Measurements from ENCODE around the gene CRYZL1.
"Not testable (repeated sequence)": the region's sequence is repeated elsewhere in the genome, so short reads cannot be mapped to it uniquely, and the experiment has no call there.

The CRYZL1 gene

DNA sequence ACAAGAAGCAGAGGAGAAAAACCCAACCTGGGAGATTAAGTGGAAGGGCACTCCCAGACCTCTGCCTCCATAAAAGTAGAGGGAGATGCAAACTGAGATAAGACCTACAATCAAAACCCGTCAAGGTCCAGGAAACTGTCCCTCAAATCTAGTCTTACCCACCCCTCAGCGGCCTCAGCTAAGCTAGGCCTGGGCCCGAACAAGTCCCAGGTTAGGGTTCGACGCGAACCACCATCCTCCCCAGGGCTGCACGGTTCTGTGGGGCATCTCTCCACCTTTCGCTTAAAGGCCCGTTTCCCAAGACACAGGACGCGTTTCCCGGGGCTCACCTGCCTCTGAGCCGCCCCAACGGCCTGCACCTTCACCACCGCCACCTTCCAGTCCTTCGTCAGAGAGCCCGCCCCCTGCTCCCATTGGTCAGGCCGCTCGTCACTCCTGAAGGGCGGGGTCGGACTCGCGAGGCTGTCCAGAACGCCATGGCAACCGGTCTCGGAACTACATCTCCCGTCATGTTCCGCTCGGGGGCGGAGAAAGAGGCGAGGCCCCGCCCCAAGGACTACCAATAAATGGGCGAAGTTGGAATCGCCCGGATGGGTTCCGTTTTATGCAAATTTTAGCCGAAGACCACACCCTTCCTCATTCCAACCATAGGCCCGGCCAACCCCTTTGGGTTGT, at the start of gene CRYZL1:
Gene CRYZL1, minus strand, starts transcription at position 390 of the 675 bp plus-strand sequence. CDS start 10,190 bp downstream, outside the sequence.
- DNase-seq = peak; percentile 100

GRCh38 chr21:33690874-33691273, 49.3 kb upstream of the CRYZL1 start:
- no peak for DNase-seq

DNA sequence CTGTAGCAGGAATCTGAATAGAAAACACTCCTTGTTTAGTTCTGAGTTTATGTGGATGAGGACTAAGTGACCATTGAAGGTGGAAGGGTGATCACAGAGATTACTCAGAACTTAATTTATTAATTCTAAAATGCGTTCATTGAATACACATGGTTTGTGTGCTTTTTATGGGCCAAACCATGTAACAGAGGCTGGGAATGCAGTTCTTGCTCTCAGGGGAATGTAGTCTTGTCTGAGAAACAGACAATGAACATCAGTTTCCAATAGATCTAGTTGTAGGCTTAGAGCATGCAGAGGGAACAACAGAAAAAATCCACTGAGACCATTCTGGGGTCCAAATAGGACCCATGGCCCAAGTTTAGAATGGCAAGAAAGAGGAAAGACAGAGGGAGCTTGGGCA, 46.8 kb upstream of the CRYZL1 start:
- no peak for DNase-seq

GRCh38 chr21:33687634-33688033, 46.1 kb upstream of the CRYZL1 start:
- DNase-seq = no peak

DNA sequence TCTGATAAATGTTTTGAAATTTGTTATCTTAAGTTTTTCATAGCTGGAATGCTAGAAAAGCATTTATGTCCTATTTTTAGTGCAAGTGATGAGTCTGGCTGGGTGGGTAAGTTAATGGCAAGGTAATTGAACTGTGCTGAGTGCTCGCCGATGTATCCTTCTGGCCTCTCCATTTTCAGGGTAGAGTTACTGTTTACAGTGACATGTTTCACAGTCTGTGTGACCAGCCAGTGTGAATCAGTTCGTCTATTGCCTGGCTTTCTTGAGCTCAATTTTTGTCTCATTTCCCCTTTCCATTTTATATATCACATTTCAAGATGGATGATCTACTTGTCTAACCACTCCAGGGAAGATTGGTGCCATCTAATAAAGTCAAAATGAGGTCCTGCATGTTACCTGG, 44.8 kb upstream of the CRYZL1 start:
- no peak for DNase-seq

DNA sequence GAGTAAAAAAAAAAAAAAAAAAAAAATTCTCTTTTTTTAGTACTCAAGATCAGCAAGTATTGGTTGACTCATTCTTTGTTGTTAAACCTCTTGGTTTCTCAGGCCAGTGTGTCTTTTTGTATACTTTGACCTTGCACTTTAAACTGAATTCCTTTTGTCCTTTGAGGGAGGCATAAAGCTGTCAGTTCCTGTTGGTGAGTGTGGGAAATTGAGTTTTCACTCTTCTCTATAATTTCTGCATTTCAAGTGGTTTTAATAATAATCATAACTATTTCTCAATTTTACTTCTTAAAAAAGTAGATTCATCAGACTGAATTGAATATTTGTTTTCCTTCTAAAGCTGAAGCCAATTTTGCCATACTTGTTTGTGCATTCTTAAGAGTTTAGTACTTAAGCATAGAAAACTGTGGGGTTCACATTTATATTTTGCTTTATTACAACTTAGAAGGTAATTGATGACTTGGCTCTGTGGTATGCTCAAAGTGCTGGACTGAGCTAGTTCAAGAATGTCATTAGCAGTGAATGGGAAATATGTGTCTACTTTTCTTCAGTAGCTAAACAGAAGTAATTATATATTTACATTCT, 44.2 kb upstream of the CRYZL1 start:
- DNase-seq = no peak

GRCh38 chr21:33684923-33685560, 43.5 kb upstream of the CRYZL1 start:
- DNase-seq = no peak

- DNase-seq = no peak
Measured at GRCh38 chr21:33684068-33684467, 42.5 kb upstream of the CRYZL1 start.

- DNase-seq = no peak
Measured at GRCh38 chr21:33682992-33683627, 41.6 kb upstream of the CRYZL1 start.

DNA sequence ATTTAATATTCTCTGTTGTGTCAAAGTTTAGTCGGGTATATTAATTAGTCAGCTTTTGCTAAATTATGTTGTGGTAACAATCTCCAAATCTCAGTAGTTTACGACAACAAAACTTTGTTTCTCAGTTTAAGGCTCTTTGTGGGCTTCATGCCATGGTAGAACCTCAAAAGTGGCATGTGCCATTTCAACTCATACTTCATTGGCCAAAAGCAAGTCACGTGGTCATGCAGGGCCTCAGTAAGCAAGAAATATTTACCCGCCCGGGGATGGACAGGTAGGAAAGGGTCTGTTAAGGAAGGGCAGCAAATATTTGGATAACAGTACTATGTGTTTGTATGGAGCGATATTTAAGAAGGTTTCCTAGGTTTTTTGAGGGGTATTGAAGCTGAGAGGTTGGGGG, 39.3 kb upstream of the CRYZL1 start:
- DNase-seq = no peak

DNA sequence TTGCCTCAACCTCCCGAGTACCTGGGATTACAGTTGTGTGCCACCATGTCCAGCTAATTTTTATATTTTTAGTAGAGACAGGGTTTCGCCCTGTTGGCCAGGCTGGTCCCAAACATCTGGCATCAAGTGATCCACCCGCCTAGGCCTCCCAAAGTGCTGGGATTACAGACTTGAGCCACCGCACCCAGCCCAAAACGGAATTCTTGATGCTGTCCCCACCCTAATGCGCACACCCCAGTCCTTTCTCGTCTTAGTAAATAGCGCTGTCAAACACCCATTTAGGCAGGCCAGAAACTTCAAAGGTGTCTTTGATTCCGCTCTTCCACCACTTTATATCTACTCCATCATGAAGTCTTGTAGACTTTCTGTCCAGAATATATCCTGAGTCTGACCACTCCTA, 35.9 kb upstream of the CRYZL1 start:
- DNase-seq = no peak

- DNase-seq = not testable (repeated sequence)
Measured at GRCh38 chr21:33676666-33677065, 35.1 kb upstream of the CRYZL1 start.

GRCh38 chr21:33674226-33674625, 32.7 kb upstream of the CRYZL1 start:
- no peak for DNase-seq

- no peak for DNase-seq
Measured at GRCh38 chr21:33673473-33673872, 31.9 kb upstream of the CRYZL1 start.

DNA sequence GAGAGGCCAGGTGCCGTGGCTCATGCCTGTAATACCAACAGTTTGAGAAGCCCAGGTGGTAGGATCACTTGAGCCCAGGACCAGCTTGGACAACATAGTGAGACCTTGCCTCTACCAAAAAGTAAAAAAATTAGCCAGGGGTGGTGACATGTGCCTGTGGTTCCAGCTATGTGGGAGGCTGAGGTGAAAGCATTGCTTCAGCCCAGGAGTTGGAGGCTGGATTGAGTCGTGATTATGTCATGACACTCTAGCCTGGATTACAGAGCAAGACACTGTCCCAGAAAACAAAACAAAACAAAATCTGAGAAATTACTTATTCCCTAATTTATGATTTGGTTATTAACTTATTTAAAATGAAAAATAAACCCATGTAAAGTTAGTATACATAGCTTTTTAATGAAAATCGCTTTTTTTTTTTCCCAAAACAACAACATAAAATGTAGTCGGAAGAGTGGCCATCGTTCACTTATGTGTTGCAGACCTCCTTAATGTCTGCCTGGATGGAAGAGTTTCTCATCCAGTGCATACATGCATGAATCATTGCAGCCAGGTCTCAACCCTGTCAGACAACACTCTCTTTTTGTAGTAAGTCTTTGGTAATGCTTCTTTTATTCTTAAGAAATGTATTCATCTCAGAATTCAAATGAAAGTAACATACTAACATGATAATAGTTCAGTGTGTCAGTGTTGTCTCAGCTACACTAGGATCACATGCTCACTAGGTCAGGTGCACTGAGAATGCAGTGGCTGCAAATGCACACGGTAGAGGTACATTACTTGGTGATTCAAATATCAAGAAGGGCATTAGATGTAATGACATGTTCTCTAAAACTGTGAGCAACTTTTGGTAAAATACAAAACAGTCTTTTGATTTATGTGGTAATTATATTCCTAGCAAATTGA, 28.8 kb upstream of the CRYZL1 start:
- no peak for DNase-seq

DNA sequence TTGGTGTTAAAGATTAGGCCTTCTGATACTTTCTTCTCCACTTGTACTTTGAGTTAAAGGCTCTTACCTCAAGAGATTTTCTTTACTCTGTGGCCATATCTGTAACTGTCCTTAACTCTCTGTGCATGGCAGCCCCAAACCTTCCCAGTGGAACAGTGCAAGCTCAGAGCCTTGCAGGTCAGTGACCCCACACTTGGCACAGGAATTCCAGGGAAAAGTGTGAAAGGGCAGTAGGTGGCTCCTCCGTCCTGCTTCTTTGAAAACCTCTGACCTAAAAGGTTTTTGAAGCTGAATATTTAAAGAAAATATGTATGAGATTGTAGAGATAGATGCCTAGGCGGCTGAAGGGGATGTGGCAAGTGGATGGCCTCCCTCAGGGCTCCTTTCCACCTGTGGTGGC, 27.1 kb upstream of the CRYZL1 start:
- DNase-seq = no peak

DNA sequence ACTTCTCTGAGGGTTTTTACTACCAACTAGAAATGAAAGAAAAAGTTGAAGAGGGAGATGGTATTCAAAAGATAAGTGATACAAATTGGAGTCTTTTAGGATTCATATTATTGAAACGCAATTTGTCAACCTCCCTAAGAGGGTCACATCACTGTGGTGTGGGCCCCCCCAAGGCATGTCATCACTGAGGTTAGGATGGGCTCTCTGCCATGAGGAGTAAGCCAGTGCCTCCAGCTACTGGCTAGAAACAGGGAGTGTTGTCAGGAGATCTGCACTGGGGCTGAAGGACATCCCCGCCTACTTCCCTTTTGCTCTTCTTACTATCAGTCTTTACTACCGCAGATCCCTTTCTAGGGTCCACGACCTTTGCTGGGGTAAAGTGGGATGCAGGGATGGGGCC, 26.6 kb upstream of the CRYZL1 start:
- DNase-seq = no peak

DNA sequence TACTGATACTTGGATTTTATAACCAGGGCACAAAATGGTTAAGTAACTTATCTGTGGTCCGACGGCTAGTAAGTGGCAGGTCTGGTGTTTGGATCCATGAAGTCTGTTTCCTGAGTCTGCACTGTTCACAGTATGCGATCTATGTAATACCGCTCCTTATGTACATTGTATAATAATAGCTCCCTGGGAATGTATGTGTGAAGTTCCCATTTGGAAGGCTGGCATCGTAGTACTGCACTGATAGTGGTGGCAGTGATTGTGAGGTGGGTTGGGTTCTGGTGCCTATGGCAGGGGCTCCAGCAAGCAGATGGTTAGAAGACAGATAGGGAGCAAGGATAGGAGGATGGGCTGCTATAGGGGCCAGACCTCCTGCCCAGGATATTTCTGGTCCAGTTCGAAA, 26.1 kb upstream of the CRYZL1 start:
- no peak for DNase-seq

GRCh38 chr21:33666153-33666552, 24.6 kb upstream of the CRYZL1 start:
- no peak for DNase-seq

- DNase-seq = no peak
Measured at GRCh38 chr21:33664135-33664534, 22.6 kb upstream of the CRYZL1 start.

- no peak for DNase-seq
Measured at GRCh38 chr21:33663241-33663640, 21.7 kb upstream of the CRYZL1 start.

DNA sequence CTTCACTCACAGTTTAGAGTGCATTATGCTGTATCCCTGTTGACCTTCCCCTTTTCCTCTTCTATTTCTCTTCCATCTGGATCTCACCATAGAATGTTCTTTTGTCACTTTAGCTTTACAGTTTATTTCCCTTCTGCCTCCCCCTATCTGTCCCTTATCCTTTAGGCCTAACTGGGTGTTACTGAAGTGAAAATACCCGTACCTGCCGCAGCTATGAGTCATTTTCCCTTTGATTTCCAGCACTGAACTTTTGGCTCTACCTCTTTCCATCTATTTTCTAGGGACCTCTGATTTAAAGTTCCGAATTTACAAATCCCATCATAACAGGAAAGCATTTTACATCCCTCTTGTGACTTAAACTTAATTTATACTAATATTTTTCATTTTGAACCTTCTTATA, 20.5 kb upstream of the CRYZL1 start:
- DNase-seq = no peak

- DNase-seq = no peak
Measured at GRCh38 chr21:33661146-33661545, 19.6 kb upstream of the CRYZL1 start.

Measured in CD4-positive, alpha-beta T cell treated with Interleukin-10 for 1 hour (primary cell).